NCI-H1048 (cell line): ENCODE measurements around the gene USP38.
A peak's percentile ranks its signal among the peaks of the same experiment; 100 is the strongest.
"Not testable (repeated sequence)": the region's sequence is repeated elsewhere in the genome, so short reads cannot be mapped to it uniquely, and the experiment has no call there.

Source experiments
- DNase-seq: peaks from one replicate; lab custom pipeline; 2025; lab: John Stamatoyannopoulos, UW

The USP38 gene

GRCh38 chr4:143184503-143185252, at the start of gene USP38:
TSS of gene USP38 (plus strand) at chr4:143184917. CDS start at chr4:143185451, 534 bp downstream.
- peak; percentile 85 for DNase-seq

- no peak for DNase-seq
These were observed 49.4 kb upstream of the USP38 start for GRCh38 chr4:143135358-143135757.

- DNase-seq = no peak
These were observed 44.0 kb upstream of the USP38 start for GRCh38 chr4:143140696-143141095.

GRCh38 chr4:143148521-143148920, 36.2 kb upstream of the USP38 start:
- no peak for DNase-seq

- no peak for DNase-seq
These were observed 27.9 kb upstream of the USP38 start for GRCh38 chr4:143156853-143157252.

- DNase-seq = no peak
These were observed 21.1 kb upstream of the USP38 start for GRCh38 chr4:143163614-143164013.

- not testable (repeated sequence) for DNase-seq
These were observed 18.0 kb upstream of the USP38 start for GRCh38 chr4:143166722-143167121.

GRCh38 chr4:143178923-143179322, 5.8 kb upstream of the USP38 start:
- DNase-seq = peak; percentile 42

- DNase-seq = no peak
These were observed 1.1 kb upstream of the USP38 start for GRCh38 chr4:143183513-143184216.

GRCh38 chr4:143184217-143184502, 557 bp upstream of the USP38 start:
- no peak for DNase-seq

GRCh38 chr4:143185253-143186107, 763 bp downstream of the USP38 start:
- no peak for DNase-seq

GRCh38 chr4:143186212-143186611, 1.5 kb downstream of the USP38 start:
- no peak for DNase-seq

- no peak for DNase-seq
These were observed 1.9 kb downstream of the USP38 start for GRCh38 chr4:143186649-143187048.

GRCh38 chr4:143188136-143189088, 3.7 kb downstream of the USP38 start:
- no peak for DNase-seq

- no peak for DNase-seq
These were observed 4.8 kb downstream of the USP38 start for GRCh38 chr4:143189528-143189927.

- no peak for DNase-seq
These were observed 10.9 kb downstream of the USP38 start for GRCh38 chr4:143195581-143195980.

GRCh38 chr4:143196323-143196722, 11.6 kb downstream of the USP38 start:
- no peak for DNase-seq

- DNase-seq = no peak
These were observed 14.8 kb downstream of the USP38 start for GRCh38 chr4:143199503-143199902.

- DNase-seq = no peak
These were observed 18.1 kb downstream of the USP38 start for GRCh38 chr4:143202824-143203223.

GRCh38 chr4:143203577-143203976, 18.9 kb downstream of the USP38 start:
- DNase-seq = no peak

- DNase-seq = no peak
These were observed 22.8 kb downstream of the USP38 start for GRCh38 chr4:143207555-143207954.

- DNase-seq = no peak
These were observed 27.8 kb downstream of the USP38 start for GRCh38 chr4:143212566-143212965.
